Forelimb muscle (tissue), 1 donor: ENCODE data around the gene ESPN. TPM values are rescaled to one million over a fixed set of nuclear protein-coding genes. Genes with fewer than 3 reads are reported as not detected.
"Not testable (repeated sequence)": the region's sequence is repeated elsewhere in the genome, so short reads cannot be mapped to it uniquely, and the experiment has no call there.

Source experiments
- DNase-seq: peaks from one replicate; pipeline ENCODE4 v3.0.0-alpha.2; 2013; ENCODE audit warnings: low read depth
- polyA plus RNA-seq: library from polyadenylated mRNA; unstranded; fragments of 120-200 nt; gene quantifications from one replicate; pipeline ENCODE4 v1.2.1, GENCODE V29; 2013; ENCODE audit not compliant: insufficient read length

Gene ESPN
- polyA plus RNA-seq, 1 donor = 3.0 TPM

GRCh38 chr1:6447016-6447817, 22.6 kb downstream of the ESPN start:
- DNase-seq = no peak

GRCh38 chr1:6447818-6448748, 23.5 kb downstream of the ESPN start:
- DNase-seq = no peak

GRCh38 chr1:6448749-6449631, 24.4 kb downstream of the ESPN start:
- DNase-seq = no peak

- DNase-seq = no peak
Measured at GRCh38 chr1:6450005-6450450, 25.5 kb downstream of the ESPN start.

- not testable (repeated sequence) for DNase-seq
Measured at GRCh38 chr1:6450486-6450885, 25.9 kb downstream of the ESPN start.

- no peak for DNase-seq
Measured at GRCh38 chr1:6450943-6451373, 26.4 kb downstream of the ESPN start.

GRCh38 chr1:6453895-6454855, 29.6 kb downstream of the ESPN start:
- not testable (repeated sequence) for DNase-seq

GRCh38 chr1:6454856-6455751, 30.5 kb downstream of the ESPN start:
- no peak for DNase-seq

- DNase-seq = not testable (repeated sequence)
Measured at GRCh38 chr1:6455752-6456520, 31.4 kb downstream of the ESPN start.

GRCh38 chr1:6456800-6457466, 32.4 kb downstream of the ESPN start:
- no peak for DNase-seq

GRCh38 chr1:6459850-6460265, 35.3 kb downstream of the ESPN start:
- DNase-seq = no peak

GRCh38 chr1:6460301-6461050, 35.9 kb downstream of the ESPN start:
- DNase-seq = no peak

- no peak for DNase-seq
Measured at GRCh38 chr1:6461051-6461530, 36.5 kb downstream of the ESPN start.

- DNase-seq = no peak
Measured at GRCh38 chr1:6461538-6462411, 37.2 kb downstream of the ESPN start.

- no peak for DNase-seq
Measured at GRCh38 chr1:6462412-6463119, 38.0 kb downstream of the ESPN start.

- no peak for DNase-seq
Measured at GRCh38 chr1:6463120-6463412, 38.5 kb downstream of the ESPN start.
